ENCODE results near the gene KIF1C. TPM values are rescaled to one million over a fixed set of nuclear protein-coding genes. Genes with fewer than 3 reads are reported as not detected.

KIF1C gene
- polyA plus RNA-seq (ENCODE audit: insufficient read length in 4 of 4), result 10 to 100 TPM; 75.0 to 96.5 (median 86.3) TPM

GRCh38 chr17:4997302-4998026 is at the start of gene KIF1C, which contains the start of gene INCA1:
Gene KIF1C, plus strand, starts transcription at chr17:4997950. Its CDS starts 2,297 bp downstream, at chr17:5000247.
Gene INCA1, minus strand, starts transcription at chr17:4997522. Its CDS starts 3,085 bp downstream, at chr17:4994437.
- peak; percentile 78 to 91 (median 84) for DNase-seq (ENCODE audit: low read depth in 4 of 4, low spot score in 3 of 4)

- peak in 2 of 4 donors; percentile 80 to 81 for DNase-seq (ENCODE audit: low read depth in 4 of 4, low spot score in 3 of 4)
Observed at GRCh38 chr17:4948166-4948930, 49.4 kb upstream of the KIF1C start, which contains the start of gene PFN1. Gene PFN1, minus strand, starts transcription at chr17:4948530. Its CDS starts 136 bp downstream, at chr17:4948394.

GRCh38 chr17:4948931-4949320 is 48.8 kb upstream of the KIF1C start:
- peak in 2 of 4 donors; percentile 78 to 79 for DNase-seq (ENCODE audit: low read depth in 4 of 4, low spot score in 3 of 4)

GRCh38 chr17:4949321-4950074 is 48.3 kb upstream of the KIF1C start:
- no peak for DNase-seq (ENCODE audit: low read depth in 4 of 4, low spot score in 3 of 4)

GRCh38 chr17:4950075-4950745 is 47.5 kb upstream of the KIF1C start:
- DNase-seq (ENCODE audit: low read depth in 4 of 4, low spot score in 3 of 4), result no peak

GRCh38 chr17:4950746-4951204 is 47.0 kb upstream of the KIF1C start, which contains the start of gene ENO3:
Gene ENO3, plus strand, starts transcription at chr17:4951119. Its CDS starts 711 bp downstream, at chr17:4951830.
- no peak for DNase-seq (ENCODE audit: low read depth in 4 of 4, low spot score in 3 of 4)

- no peak for DNase-seq (ENCODE audit: low read depth in 4 of 4, low spot score in 3 of 4)
Observed at GRCh38 chr17:4951486-4951885, 46.3 kb upstream of the KIF1C start.

- no peak for DNase-seq (ENCODE audit: low read depth in 4 of 4, low spot score in 3 of 4)
Observed at GRCh38 chr17:4953451-4953961, 44.2 kb upstream of the KIF1C start.

GRCh38 chr17:4955091-4955490 is 42.7 kb upstream of the KIF1C start:
- DNase-seq (ENCODE audit: low read depth in 4 of 4, low spot score in 3 of 4), result no peak

- DNase-seq (ENCODE audit: low read depth in 4 of 4, low spot score in 3 of 4), result no peak
Observed at GRCh38 chr17:4956493-4957061, 41.2 kb upstream of the KIF1C start.

- DNase-seq (ENCODE audit: low read depth in 4 of 4, low spot score in 3 of 4), result no peak
Observed at GRCh38 chr17:4958102-4958501, 39.6 kb upstream of the KIF1C start.

- no peak for DNase-seq (ENCODE audit: low read depth in 4 of 4, low spot score in 3 of 4)
Observed at GRCh38 chr17:4959261-4959965, 38.3 kb upstream of the KIF1C start.

GRCh38 chr17:4960279-4960922 is 37.3 kb upstream of the KIF1C start:
- no peak for DNase-seq (ENCODE audit: low read depth in 4 of 4, low spot score in 3 of 4)

- no peak for DNase-seq (ENCODE audit: low read depth in 4 of 4, low spot score in 3 of 4)
Observed at GRCh38 chr17:4965311-4965986, 32.3 kb upstream of the KIF1C start.

- peak; percentile 97 to 99 (median 98) for DNase-seq (ENCODE audit: low read depth in 4 of 4, low spot score in 3 of 4)
Observed at GRCh38 chr17:4966844-4967538, 30.8 kb upstream of the KIF1C start.

- peak; percentile 95 to 99 (median 96) for DNase-seq (ENCODE audit: low read depth in 4 of 4, low spot score in 3 of 4)
Observed at GRCh38 chr17:4967539-4968485, 29.9 kb upstream of the KIF1C start, which contains the start of gene SPAG7. Gene SPAG7, minus strand, starts transcription at chr17:4967817. Its CDS starts 13 bp downstream, at chr17:4967804.

Measured in right renal pelvis (tissue), 4 donors.